ENCODE data around the gene EHHADH.

EHHADH gene

GRCh38 chr3:185187391-185187790 lies 66.5 kb downstream of the EHHADH start:
- no peak for DNase-seq

GRCh38 chr3:185176750-185177359 lies 77.0 kb downstream of the EHHADH start:
- no peak for DNase-seq

GRCh38 chr3:185175370-185175987 lies 78.4 kb downstream of the EHHADH start:
- DNase-seq = no peak

GRCh38 chr3:185172086-185173049 lies 81.5 kb downstream of the EHHADH start:
- DNase-seq = no peak

GRCh38 chr3:185164428-185165217 lies 89.2 kb downstream of the EHHADH start:
- no peak for DNase-seq

GRCh38 chr3:185162634-185163033 lies 91.2 kb downstream of the EHHADH start:
- no peak for DNase-seq

GRCh38 chr3:185161761-185162160 lies 92.1 kb downstream of the EHHADH start:
- no peak for DNase-seq

- DNase-seq = no peak
Measured at GRCh38 chr3:185157347-185157746, 96.5 kb downstream of the EHHADH start.

- DNase-seq = no peak
Measured at GRCh38 chr3:185155678-185156077, 98.2 kb downstream of the EHHADH start.

- no peak for DNase-seq
Measured at GRCh38 chr3:185153861-185154629, 99.8 kb downstream of the EHHADH start.

GRCh38 chr3:185153171-185153771 lies 100.6 kb downstream of the EHHADH start:
- DNase-seq = no peak

GRCh38 chr3:185152410-185153170 lies 101.3 kb downstream of the EHHADH start, which contains the start of gene C3orf70:
Gene C3orf70, minus strand, starts transcription at chr3:185153060. Its CDS starts 237 bp downstream, at chr3:185152823.
- DNase-seq = no peak

- no peak for DNase-seq
Measured at GRCh38 chr3:185151964-185152409, 101.9 kb downstream of the EHHADH start.

GRCh38 chr3:185151101-185151963 lies 102.5 kb downstream of the EHHADH start:
- no peak for DNase-seq

GRCh38 chr3:185150561-185150960 lies 103.3 kb downstream of the EHHADH start:
- DNase-seq = no peak

GRCh38 chr3:185149591-185149990 lies 104.3 kb downstream of the EHHADH start:
- DNase-seq = no peak

- no peak for DNase-seq
Measured at GRCh38 chr3:185145511-185145910, 108.3 kb downstream of the EHHADH start.

- DNase-seq = no peak
Measured at GRCh38 chr3:185144784-185145183, 109.1 kb downstream of the EHHADH start.

Data from GOT3 (cell line).